BLaER1 treated with 17β-estradiol and CSF1 and Interleukin-3, amounts not matched to agents 10 nM and 100 nM (cell line): Measurements from ENCODE around the gene CERS1.

ENCODE experiments used
- H3K27ac ChIP-seq, 11 experiments: shearing (Covaris generic); formaldehyde crosslinking; 2 replicates each; pipeline ENCODE4 v1.8.1; 2022
- H3K27me3 ChIP-seq, 11 experiments: shearing (Covaris generic); formaldehyde crosslinking; 2 replicates each; pipeline ENCODE4 v1.8.1; 2022
- H3K36me3 ChIP-seq, 11 experiments: shearing (Covaris generic); formaldehyde crosslinking; 2 replicates each; pipeline ENCODE4 v1.8.1; 2022
- H3K4me1 ChIP-seq, 10 experiments: shearing (Covaris generic); formaldehyde crosslinking; 2 replicates each; pipeline ENCODE4 v1.8.1; 2022
- H3K4me2 ChIP-seq, 11 experiments: shearing (Covaris generic); formaldehyde crosslinking; 2 replicates each; pipeline ENCODE4 v1.8.1; 2022
- H3K4me3 ChIP-seq, 10 experiments: shearing (Covaris generic); formaldehyde crosslinking; 2 replicates each; pipeline ENCODE4 v1.8.1; 2022
- H3K9ac ChIP-seq, 11 experiments: shearing (Covaris generic); formaldehyde crosslinking; 2 replicates each; pipeline ENCODE4 v1.8.1; 2022
- H3K9me3 ChIP-seq, 11 experiments: shearing (Covaris generic); formaldehyde crosslinking; replicated peaks in 1 of 11; 2 replicates each; pipeline ENCODE4 v1.8.1; 2022
- H4K20me1 ChIP-seq, 11 experiments: shearing (Covaris generic); formaldehyde crosslinking; 2 replicates each; pipeline ENCODE4 v1.8.1; 2022
- Cebpa-rat ChIP-seq, 11 experiments: shearing (Covaris generic); IDR thresholded peaks; 2 replicates each; pipeline ENCODE4 v1.8.1; 2022

Gene CERS1

DNA sequence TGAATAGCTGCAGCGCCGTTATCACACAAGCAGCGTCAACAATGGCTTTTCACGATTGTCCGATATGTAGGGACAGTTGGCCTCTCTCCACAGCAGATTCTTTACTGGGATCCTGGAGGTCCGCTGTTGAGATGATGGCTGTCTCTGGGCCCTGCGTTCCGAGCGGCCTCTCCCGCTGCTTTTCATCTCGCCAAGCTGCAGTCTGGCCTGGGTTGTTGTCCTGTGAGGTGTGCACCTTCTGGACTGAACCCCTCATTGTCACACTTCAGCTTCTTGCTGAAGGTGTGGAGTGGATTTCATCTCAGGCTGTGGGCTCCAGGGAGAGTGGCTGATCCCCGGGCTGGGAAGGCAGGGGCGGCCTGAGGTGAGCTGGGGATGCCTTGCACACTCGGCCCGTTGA, 54.6 kb downstream of the CERS1 start:
- peak overlapping the region; percentile 4 to 93 (median 52); a peak in 21 of 22 replicates for H3K4me2 ChIP-seq
- H3K4me3 ChIP-seq = no peak overlapping the region
- peak overlapping the region in 9 of 11 experiments; percentile 4 to 60 (median 25); a peak in 9 of 22 replicates for H3K9ac ChIP-seq
- no peaks in the 10 kb centered on the region for H3K9me3 ChIP-seq
- peaks cover 93 to 100% (median 99%) of the 10 kb centered on the region in 10 experiments for H3K4me1 ChIP-seq
- TF ChIP-seq Cebpa-rat (IDR thresholded peaks at IDR 0.05) = no peak
- H4K20me1 ChIP-seq = peaks cover 100% of the 10 kb centered on the region in 11 experiments
- peaks cover 33 to 77% (median 59%) of the 10 kb centered on the region in 11 experiments for H3K36me3 ChIP-seq
- no peak overlapping the region for H3K27ac ChIP-seq
- H3K27me3 ChIP-seq = no peaks in the 10 kb centered on the region

DNA sequence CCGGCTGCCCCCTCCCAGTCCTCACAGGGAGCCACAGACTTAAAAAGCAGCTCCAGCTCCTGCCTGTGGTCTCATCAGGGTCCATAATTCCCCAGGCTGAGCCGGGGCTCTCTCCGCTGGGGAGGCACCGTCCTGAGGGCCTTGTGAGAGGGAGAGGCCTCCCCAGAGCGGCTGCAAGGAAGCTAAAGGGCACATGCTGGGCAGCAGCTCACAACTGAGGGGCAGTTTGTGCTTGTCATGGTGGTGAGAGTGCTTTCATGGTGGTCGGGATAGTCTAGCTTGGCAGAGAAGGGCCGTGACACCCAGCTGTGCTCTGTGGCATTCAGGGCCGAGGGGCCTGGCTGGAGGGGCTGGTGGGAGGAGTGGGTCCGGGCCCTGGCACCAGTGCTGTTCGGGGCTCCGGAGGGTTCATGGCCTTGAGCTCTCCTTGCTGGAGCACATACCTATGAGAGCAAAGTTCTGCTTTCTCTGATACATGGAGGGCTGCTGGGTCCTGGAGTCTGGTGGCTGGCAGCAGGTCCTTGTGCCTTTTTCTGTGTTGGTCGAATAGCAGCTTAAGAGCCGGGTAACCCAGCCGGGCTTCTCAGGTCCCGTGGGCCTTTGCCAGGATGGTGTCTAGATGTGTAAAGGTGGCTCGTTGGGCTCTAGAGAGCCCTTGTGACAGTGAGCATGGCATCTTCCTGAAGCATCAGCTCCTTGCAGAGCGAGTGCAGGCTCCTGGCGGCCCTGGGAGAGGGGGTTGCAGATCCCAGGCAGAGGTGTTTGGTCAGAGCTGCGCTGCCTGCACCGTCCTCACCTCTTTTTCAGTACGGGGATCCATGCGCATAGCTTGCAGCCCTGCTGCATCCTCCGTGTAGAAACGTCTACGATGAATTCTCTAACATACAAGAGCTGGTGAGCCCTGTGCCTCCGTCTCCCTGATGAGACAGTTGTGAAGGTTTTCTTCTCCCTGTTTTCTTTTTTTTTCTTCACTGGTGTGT, 55.4 kb downstream of the CERS1 start:
- Histone ChIP-seq H3K4me3 (no peak overlapping the region), H3K27ac (peak overlapping the region in 3 of 11 experiments; percentile 9 to 37 (median 12); a peak in 4 of 22 replicates), H3K27me3 (no peaks in the 10 kb centered on the region), H3K9me3 (no peaks in the 10 kb centered on the region), H3K4me2 (peak overlapping the region in 10 of 11 experiments; percentile 33 to 99 (median 52); a peak in 14 of 22 replicates), H3K9ac (peak overlapping the region in 9 of 11 experiments; percentile 8 to 60 (median 43); a peak in 12 of 22 replicates), H3K36me3 (peaks cover 28 to 77% (median 59%) of the 10 kb centered on the region in 11 experiments), H4K20me1 (peaks cover 100% of the 10 kb centered on the region in 11 experiments), H3K4me1 (peaks cover 93 to 100% (median 99%) of the 10 kb centered on the region in 10 experiments)
- no peak for TF ChIP-seq Cebpa-rat (IDR thresholded peaks at IDR 0.05)

DNA sequence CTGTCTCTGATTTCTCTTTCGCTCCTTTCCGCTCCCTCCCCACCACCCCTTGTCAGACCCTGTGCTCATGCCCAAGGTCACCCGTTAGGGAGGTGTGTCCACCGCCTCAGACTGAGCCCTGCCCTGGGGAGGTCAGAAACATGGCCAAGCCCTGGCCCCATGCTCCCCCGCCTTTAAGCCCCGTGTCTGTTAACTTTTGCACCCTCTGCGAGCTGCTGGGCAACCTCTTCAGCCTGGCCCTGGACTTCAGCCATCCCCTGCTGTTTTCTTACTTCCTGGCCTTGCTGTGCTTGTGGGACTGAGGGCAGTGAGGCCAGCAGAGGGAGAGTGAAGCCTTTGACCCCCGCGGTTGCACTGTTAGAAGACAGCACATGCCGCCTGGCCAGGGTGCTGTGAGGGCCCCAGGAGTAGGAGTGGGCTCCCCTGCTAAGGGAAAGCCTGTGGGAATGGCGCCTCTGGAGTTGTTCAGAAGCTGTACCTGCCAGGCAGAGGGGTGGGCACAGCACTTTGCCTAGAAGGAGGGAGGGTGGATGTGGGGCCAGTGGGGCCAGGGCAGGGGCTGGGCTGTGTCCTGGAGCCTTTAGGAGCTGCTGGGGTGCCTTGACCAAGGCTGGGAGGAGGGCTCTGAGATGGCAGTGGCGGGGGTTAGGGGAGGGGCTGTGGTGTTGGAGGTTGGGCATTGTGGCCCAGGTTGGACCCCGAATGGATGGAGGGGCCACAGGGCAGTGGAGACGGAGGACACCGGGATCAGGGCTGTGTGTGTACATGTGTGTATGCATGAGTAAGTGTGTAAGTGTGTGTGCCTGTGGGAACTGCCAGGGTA, 56.3 kb downstream of the CERS1 start:
- no peak overlapping the region for H3K4me3 ChIP-seq
- H3K4me2 ChIP-seq = peak overlapping the region; percentile 6 to 99 (median 52); a peak in 15 of 22 replicates

GRCh38 chr19:18834644-18834984, 61.3 kb downstream of the CERS1 start:
- H3K9me3 ChIP-seq = no peaks in the 10 kb centered on the region
- H3K4me1 ChIP-seq = peaks cover 59 to 65% (median 62%) of the 10 kb centered on the region in 10 experiments
- H4K20me1 ChIP-seq = peaks cover 75 to 78% (median 78%) of the 10 kb centered on the region in 11 experiments
- no peak overlapping the region for H3K27ac ChIP-seq
- TF ChIP-seq Cebpa-rat (IDR thresholded peaks at IDR 0.05) = no peak
- H3K36me3 ChIP-seq = peaks cover 39 to 62% (median 61%) of the 10 kb centered on the region in 11 experiments
- H3K9ac ChIP-seq = peak overlapping the region; percentile 92 to 99 (median 99); a peak in 19 of 22 replicates
- H3K4me2 ChIP-seq = peak overlapping the region; percentile 98 to 100 (median 99)
- H3K4me3 ChIP-seq = peak overlapping the region; percentile 87 to 100 (median 97); a peak in 14 of 20 replicates
- H3K27me3 ChIP-seq = no peaks in the 10 kb centered on the region

More for the DNA sequence above, 56.3 kb downstream of the CERS1 start:
- Histone ChIP-seq H3K9ac (peak overlapping the region in 10 of 11 experiments; percentile 8 to 60 (median 36); a peak in 12 of 22 replicates), H4K20me1 (peaks cover 100% of the 10 kb centered on the region in 11 experiments), H3K27me3 (no peaks in the 10 kb centered on the region), H3K36me3 (peaks cover 36 to 77% (median 62%) of the 10 kb centered on the region in 11 experiments), H3K9me3 (no peaks in the 10 kb centered on the region), H3K4me1 (peaks cover 93 to 100% (median 99%) of the 10 kb centered on the region in 10 experiments), H3K27ac (peak overlapping the region in 3 of 11 experiments; percentile 9 to 37 (median 18); a peak in 3 of 22 replicates)
- TF ChIP-seq Cebpa-rat (IDR thresholded peaks at IDR 0.05) = no peak

DNA sequence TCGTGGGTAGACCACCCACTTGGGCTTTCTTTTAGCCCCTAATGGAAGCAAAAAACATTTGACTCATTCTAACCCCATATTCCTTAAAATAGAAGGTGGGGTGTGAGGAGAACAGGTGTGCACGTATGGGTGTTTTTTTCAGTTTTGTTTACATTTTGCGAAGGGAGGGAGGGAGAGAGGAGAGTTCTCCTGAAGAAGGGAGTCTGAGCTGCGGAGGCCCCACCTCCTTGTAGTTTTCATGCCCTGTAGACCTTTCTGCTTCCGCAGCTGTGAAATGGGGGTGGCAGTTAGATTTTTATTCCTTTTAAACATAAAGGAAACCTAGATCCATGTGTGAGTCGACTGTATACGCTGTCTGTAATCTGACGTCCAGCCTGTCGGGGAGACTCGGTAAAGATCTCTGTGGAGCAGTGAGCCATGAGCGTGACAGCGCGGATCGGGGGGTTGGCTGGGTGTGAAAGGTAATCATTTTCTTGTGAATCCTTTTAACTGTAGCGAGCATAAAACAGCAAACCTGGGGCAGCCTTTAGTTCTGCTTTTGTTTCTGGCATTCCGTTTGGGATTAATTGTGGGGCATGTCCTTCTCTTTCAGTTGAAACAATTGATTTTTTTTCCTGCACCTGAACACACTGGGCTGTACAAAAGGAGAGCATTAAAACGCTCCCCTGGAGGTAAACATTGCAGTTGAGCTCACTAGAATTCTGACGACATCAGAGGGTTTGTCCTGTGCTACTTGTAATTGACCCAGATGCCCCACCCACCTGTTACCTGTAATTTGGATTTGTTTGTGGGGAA, 61.9 kb downstream of the CERS1 start:
- Histone ChIP-seq H3K4me3 (peak overlapping the region; percentile 87 to 100 (median 97)), H3K9me3 (no peaks in the 10 kb centered on the region), H3K27ac (0 out of 22 replicates have a peak overlapping the region, but pooled peaks of 3 of the 11 experiments have one; percentile 3 to 11 (median 6)), H3K4me2 (peak overlapping the region; percentile 98 to 100 (median 99)), H4K20me1 (peaks cover 70 to 72% (median 72%) of the 10 kb centered on the region in 11 experiments), H3K27me3 (no peaks in the 10 kb centered on the region), H3K9ac (peak overlapping the region; percentile 92 to 99 (median 99)), H3K4me1 (peaks cover 53 to 59% (median 56%) of the 10 kb centered on the region in 10 experiments), H3K36me3 (peaks cover 34 to 56% (median 55%) of the 10 kb centered on the region in 11 experiments)
- TF ChIP-seq Cebpa-rat (IDR thresholded peaks at IDR 0.05) = no peak

- no peaks in the 10 kb centered on the region for H3K9me3 ChIP-seq
- H3K27me3 ChIP-seq = no peaks in the 10 kb centered on the region
- no peak for TF ChIP-seq Cebpa-rat (IDR thresholded peaks at IDR 0.05)
- H3K27ac ChIP-seq = peak overlapping the region; percentile 91 to 98 (median 96); a peak in 21 of 22 replicates
- peaks cover 28 to 47% (median 46%) of the 10 kb centered on the region in 11 experiments; a peak in 21 of 22 replicates for H3K36me3 ChIP-seq
- peak overlapping the region; percentile 87 to 100 (median 97) for H3K4me3 ChIP-seq
- H4K20me1 ChIP-seq = peaks cover 60 to 63% (median 63%) of the 10 kb centered on the region in 11 experiments
- peak overlapping the region; percentile 98 to 100 (median 99) for H3K4me2 ChIP-seq
- H3K9ac ChIP-seq = peak overlapping the region; percentile 92 to 99 (median 99)
- H3K4me1 ChIP-seq = peaks cover 44 to 50% (median 47%) of the 10 kb centered on the region in 10 experiments
Measured at GRCh38 chr19:18833141-18833476, 62.8 kb downstream of the CERS1 start.

DNA sequence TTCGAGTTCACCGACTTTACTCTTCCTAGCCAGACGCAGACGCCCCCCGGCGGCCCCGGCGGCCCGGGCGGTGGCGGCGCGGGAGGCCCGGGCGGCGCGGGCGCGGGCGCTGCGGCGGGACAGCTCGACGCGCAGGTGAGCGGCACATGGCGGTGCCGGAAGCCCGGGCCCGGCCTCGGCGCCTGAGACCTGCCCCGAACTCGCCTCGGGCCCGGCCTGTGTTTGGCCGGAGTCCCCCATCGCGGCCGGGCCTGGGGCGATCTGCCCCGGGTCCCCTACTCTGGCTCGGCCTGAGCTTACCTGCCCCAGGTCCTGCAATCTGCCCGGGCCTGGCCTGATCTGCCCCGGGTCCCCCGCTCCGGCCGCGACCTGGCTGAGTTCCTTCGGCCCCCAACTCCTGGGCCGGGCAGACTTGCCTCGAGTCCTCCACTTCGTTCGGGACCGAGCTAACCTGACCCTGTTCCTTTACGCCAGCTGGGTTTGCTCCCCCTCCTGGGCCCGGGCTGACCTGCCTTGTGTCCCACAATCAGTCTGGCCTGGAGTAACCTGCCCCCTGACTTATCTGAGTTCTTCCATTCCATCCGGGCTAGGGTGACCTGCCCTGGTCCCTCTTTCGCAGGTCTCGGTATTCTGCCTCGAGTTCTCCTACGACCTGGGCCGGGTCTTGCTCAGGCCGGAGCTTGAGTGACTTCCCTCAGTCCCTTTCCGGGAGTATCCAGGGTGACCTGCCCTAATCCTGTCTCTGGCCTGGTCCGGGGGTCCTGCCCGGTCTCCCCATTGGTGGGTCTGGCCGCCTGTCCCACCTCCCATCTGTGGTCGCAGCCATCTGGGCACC, 63.4 kb downstream of the CERS1 start:
- H3K4me3 ChIP-seq = peak overlapping the region; percentile 87 to 100 (median 97)
- TF ChIP-seq Cebpa-rat (IDR thresholded peaks at IDR 0.05) = no peak
- peak overlapping the region; percentile 98 to 100 (median 99) for H3K4me2 ChIP-seq
- H4K20me1 ChIP-seq = peaks cover 55 to 57% (median 57%) of the 10 kb centered on the region in 11 experiments
- H3K36me3 ChIP-seq = peaks cover 22 to 41% (median 40%) of the 10 kb centered on the region in 11 experiments; a peak in 21 of 22 replicates
- H3K4me1 ChIP-seq = peaks cover 39 to 44% (median 41%) of the 10 kb centered on the region in 10 experiments
- H3K9ac ChIP-seq = peak overlapping the region; percentile 92 to 99 (median 99)
- no peaks in the 10 kb centered on the region for H3K27me3 ChIP-seq
- peak overlapping the region; percentile 91 to 98 (median 96) for H3K27ac ChIP-seq
- peaks cover under 1 to 4% (median 4%) of the 10 kb centered on the region in 11 experiments; a peak in 20 of 22 replicates for H3K9me3 ChIP-seq
